Measurements from ENCODE around the gene TPM1. TPM values are rescaled to one million over a fixed set of nuclear protein-coding genes. Genes with fewer than 3 reads are reported as not detected.

Gene TPM1
- total and polyA plus RNA-seq, 10 of the 15 experiments (the other 5 are each of a cell fraction or from before 2014, with no cell fraction given) = 0.43 to 10.0 (median 2.4) TPM

- no peak for TF ChIP-seq PRDM15 (CRISPR knock-in tag; IDR thresholded peaks at IDR 0.05)
- TF ChIP-seq ASH2L (IDR thresholded peaks at IDR 0.05; ENCODE audit: borderline replicate concordance, low read depth) = no peak
- no peak for TF ChIP-seq MTA2 (IDR thresholded peaks at IDR 0.05; ENCODE audit: low read depth)
- TF ChIP-seq TARDBP (IDR thresholded peaks at IDR 0.05; ENCODE audit: borderline replicate concordance) = no peak
Observed at GRCh38 chr15:63044077-63044644, 1.6 kb downstream of the TPM1 start (continued).

- Histone ChIP-seq H3K4me2 (ENCODE audit: control insufficient read depth, insufficient read depth) (no peak overlapping the region), H4K20me1 (ENCODE audit: control insufficient read depth, insufficient read depth) (no peaks in the 10 kb centered on the region), H3K9me3 (replicated peaks; ENCODE audit: control insufficient read depth, insufficient read depth, low read length) (no peaks in the 10 kb centered on the region), H3K9ac (ENCODE audit: control insufficient read depth, insufficient read depth, low read length) (no peak overlapping the region), H3K4me3 (no peak overlapping the region), H3K36me3 (ENCODE audit: control insufficient read depth in 2 of 2, insufficient read depth in 2 of 2, low read length in 1 of 2) (no peaks in the 10 kb centered on the region), H3K79me2 (ENCODE audit: control insufficient read depth, insufficient read depth, low read length) (no peaks in the 10 kb centered on the region), H3K27ac (ENCODE audit: control insufficient read depth, insufficient read depth) (no peak overlapping the region), H3K27me3 (replicated peaks in 1 of 2; ENCODE audit: control insufficient read depth in 2 of 2, insufficient read depth in 2 of 2, low read length in 1 of 2) (peaks cover 15 to 32% of the 10 kb centered on the region in 2 experiments), H2AFZ (ENCODE audit: control insufficient read depth, low read depth, low read length) (no peak overlapping the region), H3K4me1 (ENCODE audit: control insufficient read depth, insufficient read depth, low read length) (peaks cover 6% of the 10 kb centered on the region; the same call in 1 of the 2 replicates)
- no peak for DNase-seq (ENCODE audit: low read depth, low spot score)
- RAD21 ChIA-PET (ENCODE audit: unreplicated experiment) = no interaction called here
- WGBS (ENCODE audit: insufficient coverage, insufficient replicate concordance, low lambda C conversion rate, missing lambda C conversion rate) = under 1% methylated on average over 6 of the region's 6 CpGs
- no TSS peak for BruUV-seq (replicated peaks)
- intact Hi-C loops (cut with micrococcal nuclease; ENCODE audit: unreplicated experiment) (loop anchor here (5.0 kb wide), 1 partner anchor 232 kb away; the partner anchor contains the start of gene APH1B), in situ Hi-C loops (cut with MboI) (loop anchor here (5.0 kb wide), 1 partner anchor 362 kb away; no protein-coding TSS in a partner anchor)
- POLR2A ChIA-PET = interaction anchor here (0.7 kb wide), 1 partner anchor 246 kb away, joined by 3 read pairs; no protein-coding TSS in a partner anchor
- FAIRE-seq = no peak
- no peak for ATAC-seq
- SMC1A ChIA-PET (ENCODE audit: uncharacterized antibody, unreplicated experiment) = interaction anchor here (0.6 to 3.7 kb wide), 3 partner anchors 31 to 357 kb away, joined by 3 to 13 read pairs (median 3); no protein-coding TSS in a partner anchor
- CTCF ChIA-PET = interaction anchor here (0.7 to 7.4 kb wide), 6 partner anchors 10 to 302 kb away, joined by 3 to 107 read pairs (median 3); no protein-coding TSS in a partner anchor
- TF ChIP-seq HDAC2 (IDR thresholded peaks at IDR 0.05) = no peak
- TF ChIP-seq SUZ12 (IDR thresholded peaks at IDR 0.05; ENCODE audit: unreplicated experiment) = no peak
- TF ChIP-seq KLF5 (IDR thresholded peaks at IDR 0.05; ENCODE audit: partially characterized antibody) = no peak
- TF ChIP-seq SMARCA5 (IDR thresholded peaks at IDR 0.05) = no peak
- no peak for TF ChIP-seq PKNOX1 (IDR thresholded peaks at IDR 0.05)
- no peak for TF ChIP-seq POLR2AphosphoS5 (IDR thresholded peaks at IDR 0.05; ENCODE audit: low read length)
- TF ChIP-seq MEF2B (IDR thresholded peaks at IDR 0.05; ENCODE audit: partially characterized antibody, poor library complexity, severe bottlenecking) = no peak
- TF ChIP-seq EZH2 (IDR thresholded peaks at IDR 0.05; ENCODE audit: borderline replicate concordance, control insufficient read depth, low read depth, low read length) = no peak
- no peak for TF ChIP-seq TBL1XR1 (IDR thresholded peaks at IDR 0.05; ENCODE audit: low read depth, low read length)
- TF ChIP-seq BRCA1 (IDR thresholded peaks at IDR 0.05; ENCODE audit: low read depth, low read length) = no peak
- no peak for TF ChIP-seq MLLT1 (IDR thresholded peaks at IDR 0.05)
Observed at GRCh38 chr15:63044645-63045464, 2.3 kb downstream of the TPM1 start.

Data from GM12878 (cell line).